Liver (tissue), 9 donors: ENCODE data around the gene MPV17L. TPM values are rescaled to one million over a fixed set of nuclear protein-coding genes. Genes with fewer than 3 reads are reported as not detected.

ENCODE experiments used
- DNase-seq: peaks from one replicate; pipeline ENCODE4 v3.0.0-alpha.2; 2017; ENCODE audit warnings: low spot score
- H3K27ac ChIP-seq, 2 donors: one replicate each; pipeline ENCODE4 v1.7.0; 2013; ENCODE audit warnings: inconsistent platforms in 2 of 2, low read length in 2 of 2, control low read depth in 1 of 2, low read depth in 1 of 2, mild to moderate bottlenecking in 1 of 2
- H3K27me3 ChIP-seq, 4 donors: one replicate each; pipeline versions ENCODE4 v1.6.1 to v1.7.0; 2013; ENCODE audit warnings: low read length in 3 of 4, inconsistent platforms in 1 of 4, mild to moderate bottlenecking in 1 of 4, moderate library complexity in 1 of 4; ENCODE audit not compliant: control insufficient read depth in 4 of 4, insufficient read depth in 4 of 4
- H3K36me3 ChIP-seq, 4 donors: one replicate each; pipeline versions ENCODE4 v1.6.1 to v1.7.0; 2013; ENCODE audit warnings: low read length in 3 of 4, mild to moderate bottlenecking in 3 of 4, low read depth in 1 of 4, moderate library complexity in 1 of 4; ENCODE audit not compliant: control insufficient read depth in 4 of 4, insufficient read depth in 3 of 4
- H3K4me1 ChIP-seq, 4 donors: one replicate each; pipeline versions ENCODE4 v1.6.1 to v1.7.0; 2013; ENCODE audit warnings: low read length in 3 of 4, mild to moderate bottlenecking in 3 of 4, moderate library complexity in 1 of 4; ENCODE audit not compliant: control insufficient read depth in 4 of 4, insufficient read depth in 4 of 4
- H3K4me3 ChIP-seq, 3 donors: one replicate each; pipeline versions ENCODE4 v1.6.1 to v1.7.0; 2013; ENCODE audit warnings: low read length in 3 of 3, control low read depth in 1 of 3, low read depth in 1 of 3, mild to moderate bottlenecking in 1 of 3
- H3K9ac ChIP-seq, 2 donors: one replicate each; pipeline ENCODE4 v1.7.0; 2013; ENCODE audit warnings: low read length in 2 of 2, mild to moderate bottlenecking in 2 of 2, moderate library complexity in 2 of 2, control low read depth in 1 of 2, low read depth in 1 of 2
- H3K9me3 ChIP-seq, 4 donors: one replicate each; pipeline versions ENCODE4 v1.6.1 to v1.7.0; 2013; ENCODE audit warnings: low read length in 3 of 4; ENCODE audit not compliant: control insufficient read depth in 4 of 4
- ATF3 ChIP-seq: IDR thresholded peaks from 2 replicates; pipeline ENCODE4 v1.6.1; 2016; ENCODE audit warnings: antibody characterized with exemption
- EGR1 ChIP-seq, 2 donors: IDR thresholded peaks; 2 replicates each; pipeline ENCODE4 v1.6.1; 2016 to 2018; ENCODE audit warnings: antibody characterized with exemption in 2 of 2, low read depth in 2 of 2
- FOXA1 ChIP-seq: IDR thresholded peaks from 2 replicates; pipeline ENCODE4 v1.6.1; 2016; ENCODE audit warnings: antibody characterized with exemption
- FOXA2 ChIP-seq: IDR thresholded peaks from 2 replicates; pipeline ENCODE4 v1.6.1; 2016; ENCODE audit warnings: antibody characterized with exemption
- GABPA ChIP-seq, 2 donors: IDR thresholded peaks in 1 of 2; conservative IDR thresholded peaks in 1 of 2; 2 replicates each; pipeline ENCODE4 v1.6.1; 2016; ENCODE audit warnings: antibody characterized with exemption in 2 of 2, mild to moderate bottlenecking in 1 of 2, moderate library complexity in 1 of 2
- HNF4A ChIP-seq, 2 donors: conservative IDR thresholded peaks; 2 replicates each; pipeline ENCODE4 v1.6.1; 2016; ENCODE audit warnings: antibody characterized with exemption in 2 of 2, mild to moderate bottlenecking in 2 of 2
- HNF4G ChIP-seq: IDR thresholded peaks from 2 replicates; pipeline ENCODE4 v1.6.1; 2016; ENCODE audit warnings: antibody characterized with exemption
- JUND ChIP-seq, 2 donors: IDR thresholded peaks; 2 replicates each; pipeline ENCODE4 v1.6.1; 2016; ENCODE audit warnings: antibody characterized with exemption in 2 of 2
- NR2F2 ChIP-seq: IDR thresholded peaks from 2 replicates; pipeline ENCODE4 v1.6.1; 2016; ENCODE audit warnings: antibody characterized with exemption
- RAD21 ChIP-seq, 2 donors: IDR thresholded peaks; 2 replicates each; pipeline ENCODE4 v1.6.1; 2016; ENCODE audit warnings: antibody characterized with exemption in 2 of 2, mild to moderate bottlenecking in 2 of 2
- RXRA ChIP-seq, 2 donors: IDR thresholded peaks; 2 replicates each; pipeline ENCODE4 v1.6.1; 2017 to 2018; ENCODE audit warnings: antibody characterized with exemption in 2 of 2, mild to moderate bottlenecking in 1 of 2
- SP1 ChIP-seq: IDR thresholded peaks from 2 replicates; pipeline ENCODE4 v1.6.1; 2018; ENCODE audit warnings: antibody characterized with exemption, mild to moderate bottlenecking
- TAF1 ChIP-seq: conservative IDR thresholded peaks from 2 replicates; pipeline ENCODE4 v1.6.1; 2016; ENCODE audit warnings: antibody characterized with exemption, mild to moderate bottlenecking
- YY1 ChIP-seq: IDR thresholded peaks from 2 replicates; pipeline ENCODE4 v1.6.1; 2016; ENCODE audit warnings: antibody characterized with exemption, mild to moderate bottlenecking
- ZBTB33 ChIP-seq: IDR thresholded peaks from 2 replicates; pipeline ENCODE4 v1.6.1; 2016; ENCODE audit warnings: antibody characterized with exemption
- WGBS: extraction: QIAGEN DNeasy Blood & Tissue Kit; methylation state at CpG from one replicate; pipeline ENCODE4 v1.1.7; 2013; 5-methylcytosine and 5-hydroxymethylcytosine counted together
- polyA plus RNA-seq, 2 donors: library from polyadenylated mRNA; stranded (reverse) in 1 of 2; unstranded in 1 of 2; fragments of 200-250 nt in 1 of 2; fragments of >200 nt in 1 of 2; fragmentation: Nextera tagmentation in 1 of 2; extraction: Ambion mirVana in 1 of 2; gene quantifications; one replicate each; pipeline versions ENCODE4 v1.2.1 to v1.2.3, GENCODE V29; 2013 to 2015
- total RNA-seq, 2 donors: library from RNA; depleted of rRNA; stranded (reverse); fragments of >200 nt; gene quantifications; one replicate each; pipeline ENCODE4 v1.2.3, GENCODE V29; 2014
- TF ChIP-seq, protein P1 (sequence below): fragments of 150-350 bp; IDR thresholded peaks from 2 replicates; pipeline ENCODE4 v1.5.1; 2017; ENCODE audit warnings: improper control_type of control experiment, low read depth, low read length; ENCODE audit not compliant: missing input control
- TF ChIP-seq, protein P2 (sequence below): IDR thresholded peaks from 2 replicates; pipeline ENCODE4 v1.6.1; 2016; ENCODE audit warnings: antibody characterized with exemption, mild to moderate bottlenecking
- TF ChIP-seq, protein P3 (sequence below): IDR thresholded peaks from 2 replicates; pipeline ENCODE4 v1.6.1; 2016; ENCODE audit warnings: antibody characterized with exemption
- donor health status: healthy.
- donor health status: healthy.
- donor health status: healthy.
- donor health status: healthy.
- donor health status: healthy.

Gene MPV17L
- total and polyA plus RNA-seq, 4 donors, result 4.9 to 39.6 (median 8.8) TPM

GRCh38 chr16:15457958-15458357 lies 62.4 kb downstream of the MPV17L start:
- Histone ChIP-seq H3K27ac (no peak overlapping the region), H3K36me3 (no peaks in the 10 kb centered on the region), H3K9ac (no peak overlapping the region), H3K4me1 (peaks cover 2 to 40% (median 25%) of the 10 kb centered on the region in 4 donors), H3K4me3 (no peak overlapping the region), H3K27me3 (no peaks in the 10 kb centered on the region), H3K9me3 (no peaks in the 10 kb centered on the region)
- WGBS, result 61% methylated on average over 4 of the region's 4 CpGs
- DNase-seq, result no peak
- TF ChIP-seq YY1 (no peak), GABPA (IDR thresholded peaks at IDR 0.05 in 1 of 2, conservative IDR thresholded peaks at IDR 0.05 in 1 of 2) (no peak), RXRA (IDR thresholded peaks at IDR 0.05) (no peak), EGR1 (IDR thresholded peaks at IDR 0.05; ENCODE audit: low read depth in 2 of 2) (no peak), RAD21 (IDR thresholded peaks at IDR 0.05) (no peak), FOXA1 (no peak), FOXA2 (no peak), HNF4G (no peak), NR2F2 (no peak), SP1 (no peak), ZBTB33 (no peak), ATF3 (no peak), HNF4A (conservative IDR thresholded peaks at IDR 0.05) (no peak), JUND (IDR thresholded peaks at IDR 0.05) (no peak), TAF1 (no peak)
- TF ChIP-seq, protein P1, sequence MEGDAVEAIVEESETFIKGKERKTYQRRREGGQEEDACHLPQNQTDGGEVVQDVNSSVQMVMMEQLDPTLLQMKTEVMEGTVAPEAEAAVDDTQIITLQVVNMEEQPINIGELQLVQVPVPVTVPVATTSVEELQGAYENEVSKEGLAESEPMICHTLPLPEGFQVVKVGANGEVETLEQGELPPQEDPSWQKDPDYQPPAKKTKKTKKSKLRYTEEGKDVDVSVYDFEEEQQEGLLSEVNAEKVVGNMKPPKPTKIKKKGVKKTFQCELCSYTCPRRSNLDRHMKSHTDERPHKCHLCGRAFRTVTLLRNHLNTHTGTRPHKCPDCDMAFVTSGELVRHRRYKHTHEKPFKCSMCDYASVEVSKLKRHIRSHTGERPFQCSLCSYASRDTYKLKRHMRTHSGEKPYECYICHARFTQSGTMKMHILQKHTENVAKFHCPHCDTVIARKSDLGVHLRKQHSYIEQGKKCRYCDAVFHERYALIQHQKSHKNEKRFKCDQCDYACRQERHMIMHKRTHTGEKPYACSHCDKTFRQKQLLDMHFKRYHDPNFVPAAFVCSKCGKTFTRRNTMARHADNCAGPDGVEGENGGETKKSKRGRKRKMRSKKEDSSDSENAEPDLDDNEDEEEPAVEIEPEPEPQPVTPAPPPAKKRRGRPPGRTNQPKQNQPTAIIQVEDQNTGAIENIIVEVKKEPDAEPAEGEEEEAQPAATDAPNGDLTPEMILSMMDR, result no peak
- TF ChIP-seq, protein P2, sequence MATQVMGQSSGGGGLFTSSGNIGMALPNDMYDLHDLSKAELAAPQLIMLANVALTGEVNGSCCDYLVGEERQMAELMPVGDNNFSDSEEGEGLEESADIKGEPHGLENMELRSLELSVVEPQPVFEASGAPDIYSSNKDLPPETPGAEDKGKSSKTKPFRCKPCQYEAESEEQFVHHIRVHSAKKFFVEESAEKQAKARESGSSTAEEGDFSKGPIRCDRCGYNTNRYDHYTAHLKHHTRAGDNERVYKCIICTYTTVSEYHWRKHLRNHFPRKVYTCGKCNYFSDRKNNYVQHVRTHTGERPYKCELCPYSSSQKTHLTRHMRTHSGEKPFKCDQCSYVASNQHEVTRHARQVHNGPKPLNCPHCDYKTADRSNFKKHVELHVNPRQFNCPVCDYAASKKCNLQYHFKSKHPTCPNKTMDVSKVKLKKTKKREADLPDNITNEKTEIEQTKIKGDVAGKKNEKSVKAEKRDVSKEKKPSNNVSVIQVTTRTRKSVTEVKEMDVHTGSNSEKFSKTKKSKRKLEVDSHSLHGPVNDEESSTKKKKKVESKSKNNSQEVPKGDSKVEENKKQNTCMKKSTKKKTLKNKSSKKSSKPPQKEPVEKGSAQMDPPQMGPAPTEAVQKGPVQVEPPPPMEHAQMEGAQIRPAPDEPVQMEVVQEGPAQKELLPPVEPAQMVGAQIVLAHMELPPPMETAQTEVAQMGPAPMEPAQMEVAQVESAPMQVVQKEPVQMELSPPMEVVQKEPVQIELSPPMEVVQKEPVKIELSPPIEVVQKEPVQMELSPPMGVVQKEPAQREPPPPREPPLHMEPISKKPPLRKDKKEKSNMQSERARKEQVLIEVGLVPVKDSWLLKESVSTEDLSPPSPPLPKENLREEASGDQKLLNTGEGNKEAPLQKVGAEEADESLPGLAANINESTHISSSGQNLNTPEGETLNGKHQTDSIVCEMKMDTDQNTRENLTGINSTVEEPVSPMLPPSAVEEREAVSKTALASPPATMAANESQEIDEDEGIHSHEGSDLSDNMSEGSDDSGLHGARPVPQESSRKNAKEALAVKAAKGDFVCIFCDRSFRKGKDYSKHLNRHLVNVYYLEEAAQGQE, result no peak
- TF ChIP-seq, protein P3, sequence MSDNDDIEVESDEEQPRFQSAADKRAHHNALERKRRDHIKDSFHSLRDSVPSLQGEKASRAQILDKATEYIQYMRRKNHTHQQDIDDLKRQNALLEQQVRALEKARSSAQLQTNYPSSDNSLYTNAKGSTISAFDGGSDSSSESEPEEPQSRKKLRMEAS, result no peak
